Skin epidermis (tissue), 12 donors: ENCODE measurements around the gene RPP40.

Source experiments
- H3K27ac ChIP-seq, 21 experiments: fragments of 200-600 bp; sonication (generic) in 11 of 21; one replicate each; pipeline ENCODE4 v1.5.0; 2020; ENCODE audit warnings: mild to moderate bottlenecking in 3 of 21, inconsistent platforms in 2 of 21, moderate library complexity in 2 of 21
- H3K4me3 ChIP-seq, 7 experiments: fragments of 200-600 bp; sonication (generic) in 2 of 7; one replicate each; pipeline ENCODE4 v1.5.0; 2020; ENCODE audit warnings: inconsistent platforms in 2 of 7, mild to moderate bottlenecking in 2 of 7, moderate library complexity in 1 of 7

The RPP40 gene

DNA sequence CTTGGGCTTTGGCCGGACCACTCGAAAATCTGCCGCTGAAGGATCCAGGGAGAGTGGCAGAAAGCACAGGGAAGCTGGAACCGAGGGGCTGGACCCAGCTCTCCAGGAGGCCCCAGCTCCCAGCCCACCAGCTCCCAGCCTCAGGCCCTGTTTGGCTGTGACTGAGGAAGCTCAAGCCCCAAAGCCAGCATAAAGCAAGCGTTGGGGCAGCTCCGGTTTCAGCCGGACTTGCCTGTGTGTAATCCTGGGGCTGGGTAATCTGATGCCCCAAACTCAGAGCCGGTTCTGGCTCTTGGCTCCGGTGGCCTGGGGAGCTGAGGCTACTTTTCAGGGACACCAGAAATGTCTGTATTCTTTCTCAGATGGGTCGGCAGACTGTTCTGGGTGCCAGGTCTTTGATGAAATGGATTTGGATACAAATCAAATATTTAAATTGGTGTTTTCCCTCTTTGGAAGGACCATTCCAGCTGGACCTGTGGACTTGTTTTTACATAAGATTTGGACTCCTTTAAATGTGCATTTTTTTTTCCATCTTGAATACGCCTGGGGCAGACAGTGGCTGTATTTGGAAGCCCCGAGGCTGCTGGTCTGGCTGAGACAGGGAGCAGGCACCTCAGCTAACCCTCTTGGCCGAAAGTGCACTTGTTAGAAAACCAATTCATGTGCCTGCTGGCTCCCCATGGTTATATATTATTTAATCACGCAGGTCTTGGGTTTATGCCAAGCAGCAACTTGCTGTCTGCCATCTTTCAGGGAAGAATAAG is 29.7 kb downstream of the RPP40 start:
- Histone ChIP-seq H3K27ac (peak overlapping the region in 4 of 21 experiments; percentile 31 to 40 (median 34)), H3K4me3 (no peak overlapping the region)

DNA sequence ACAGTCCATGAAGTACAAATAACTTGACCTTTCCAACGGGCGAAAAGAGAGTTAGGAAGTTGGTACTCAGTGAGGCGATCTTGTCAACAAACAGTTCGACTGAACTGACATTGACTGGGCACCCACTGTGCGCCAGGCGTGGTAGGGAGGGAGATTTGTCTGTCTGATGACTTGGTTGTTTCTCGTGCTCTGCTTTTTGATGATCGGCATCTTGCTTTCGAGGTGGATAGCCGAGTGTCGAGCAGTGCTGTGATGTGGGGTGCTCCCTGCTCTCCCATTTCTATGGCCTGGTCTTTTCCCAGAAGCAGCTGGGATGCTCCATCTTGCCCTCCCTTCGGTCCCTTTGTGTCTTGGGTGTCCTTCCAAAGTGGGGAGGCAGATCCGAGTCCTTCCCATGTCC is 30.4 kb downstream of the RPP40 start:
- Histone ChIP-seq H3K4me3 (no peak overlapping the region), H3K27ac (peak overlapping the region in 1 of 21 experiments; percentile 40)

DNA sequence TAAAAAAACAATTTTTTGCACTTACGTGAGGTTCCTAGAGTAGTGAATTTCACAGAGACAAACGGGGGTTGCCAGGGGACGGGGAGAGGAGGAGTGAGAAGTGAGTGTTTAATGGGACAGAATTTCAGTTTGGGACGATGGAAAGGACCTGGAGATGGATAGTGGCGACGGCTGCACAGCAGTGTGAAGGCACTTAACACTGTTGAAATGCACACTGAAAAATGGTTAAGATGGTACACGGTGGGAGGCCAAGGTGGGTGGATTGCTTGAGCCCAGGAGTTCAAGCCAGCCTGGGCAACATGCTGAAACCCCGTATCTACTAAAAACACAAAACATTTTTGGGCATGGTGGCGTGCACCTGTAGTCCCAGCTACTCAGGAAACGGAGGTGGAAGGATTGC is 31.4 kb downstream of the RPP40 start:
- no peak overlapping the region for H3K27ac ChIP-seq

GRCh38 chr6:4971851-4972250 is 32.0 kb downstream of the RPP40 start:
- no peak overlapping the region for H3K4me3 ChIP-seq

More for the DNA sequence above, 31.4 kb downstream of the RPP40 start:
- no peak overlapping the region for H3K4me3 ChIP-seq

DNA sequence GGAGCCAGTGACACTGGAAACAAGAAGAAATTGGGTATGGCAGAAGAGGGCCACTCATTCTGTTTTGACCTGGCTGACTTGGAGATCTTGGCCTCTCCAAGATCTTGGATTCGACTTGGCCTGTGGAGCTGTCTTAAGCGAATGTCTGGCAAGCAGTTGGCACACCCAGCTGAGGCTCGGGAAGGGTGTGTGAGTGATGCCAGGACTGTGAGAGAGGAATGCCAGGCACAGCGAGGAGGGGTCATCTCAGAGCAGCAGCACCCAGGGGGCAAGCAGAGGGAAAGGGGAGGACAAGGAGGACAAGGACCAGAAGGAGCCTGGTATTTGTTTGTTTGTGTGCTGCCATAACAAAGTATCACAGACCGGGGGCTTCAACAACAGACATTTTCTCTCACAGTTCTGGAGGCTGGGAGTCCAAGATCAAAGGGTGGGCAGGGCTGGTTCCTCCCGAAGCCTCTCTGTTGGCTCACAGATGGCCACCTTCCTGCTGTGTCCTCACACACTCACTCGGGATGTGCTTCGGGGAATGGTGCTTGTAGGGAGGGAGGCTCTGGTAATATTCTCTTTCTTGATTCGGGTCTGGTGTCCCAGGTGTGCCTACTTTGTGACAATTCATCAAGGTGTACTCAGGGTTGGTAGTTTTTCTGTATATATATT is 33.0 kb downstream of the RPP40 start:
- no peak overlapping the region for H3K4me3 ChIP-seq
- no peak overlapping the region for H3K27ac ChIP-seq

More at GRCh38 chr6:4971851-4972250, 32.0 kb downstream of the RPP40 start:
- H3K27ac ChIP-seq, result no peak overlapping the region

- Histone ChIP-seq H3K4me3 (no peak overlapping the region), H3K27ac (no peak overlapping the region)
Observed at GRCh38 chr6:4969609-4970285, 34.1 kb downstream of the RPP40 start.

- H3K27ac ChIP-seq, result no peak overlapping the region
- no peak overlapping the region for H3K4me3 ChIP-seq
Observed at GRCh38 chr6:4967301-4968030, 36.4 kb downstream of the RPP40 start.

- no peak overlapping the region for H3K4me3 ChIP-seq
- H3K27ac ChIP-seq, result no peak overlapping the region
Observed at GRCh38 chr6:4965562-4966389, 38.1 kb downstream of the RPP40 start.

GRCh38 chr6:4964675-4965561 is 38.9 kb downstream of the RPP40 start:
- H3K27ac ChIP-seq, result no peak overlapping the region
- H3K4me3 ChIP-seq, result no peak overlapping the region

DNA sequence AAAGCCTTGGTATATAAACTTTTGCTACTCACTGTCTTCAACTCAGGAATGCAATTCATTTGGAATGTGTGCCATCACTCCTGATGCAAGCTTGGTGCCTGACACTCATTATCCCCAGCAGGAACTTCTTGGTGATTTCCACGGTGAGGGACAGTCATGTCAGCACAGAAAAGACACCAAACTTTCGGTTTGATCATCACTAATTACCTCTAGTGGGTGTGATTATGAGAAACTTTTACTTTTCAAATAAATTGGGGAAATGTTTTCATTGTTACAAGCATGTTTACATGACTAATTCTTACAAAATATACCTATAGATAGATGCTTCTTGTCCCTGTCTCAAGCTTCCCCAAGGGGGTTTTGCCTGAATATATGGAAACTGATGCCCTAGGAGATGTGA is 40.9 kb downstream of the RPP40 start:
- H3K27ac ChIP-seq, result no peak overlapping the region

GRCh38 chr6:4961322-4962168 is 42.3 kb downstream of the RPP40 start:
- H3K27ac ChIP-seq, result no peak overlapping the region
- no peak overlapping the region for H3K4me3 ChIP-seq

More for the DNA sequence above, 40.9 kb downstream of the RPP40 start:
- no peak overlapping the region for H3K4me3 ChIP-seq

DNA sequence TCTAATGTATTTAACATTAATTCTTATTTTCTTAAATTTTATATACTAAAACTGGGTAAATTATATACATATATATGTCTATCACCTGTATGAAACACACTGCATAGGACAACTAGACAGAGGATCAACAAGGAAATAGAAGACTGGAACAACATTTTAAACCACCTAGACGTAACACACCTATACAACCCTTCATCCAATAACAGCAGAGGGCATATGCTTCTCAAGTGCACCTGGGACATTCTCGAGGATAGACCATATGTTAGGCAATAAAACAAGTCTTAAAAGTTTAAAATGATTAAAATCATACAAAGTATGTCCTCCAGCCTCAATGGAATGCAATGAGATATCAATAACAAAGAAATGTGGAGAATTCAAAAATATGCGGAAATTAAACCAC is 45.2 kb downstream of the RPP40 start:
- Histone ChIP-seq H3K4me3 (no peak overlapping the region), H3K27ac (no peak overlapping the region)

DNA sequence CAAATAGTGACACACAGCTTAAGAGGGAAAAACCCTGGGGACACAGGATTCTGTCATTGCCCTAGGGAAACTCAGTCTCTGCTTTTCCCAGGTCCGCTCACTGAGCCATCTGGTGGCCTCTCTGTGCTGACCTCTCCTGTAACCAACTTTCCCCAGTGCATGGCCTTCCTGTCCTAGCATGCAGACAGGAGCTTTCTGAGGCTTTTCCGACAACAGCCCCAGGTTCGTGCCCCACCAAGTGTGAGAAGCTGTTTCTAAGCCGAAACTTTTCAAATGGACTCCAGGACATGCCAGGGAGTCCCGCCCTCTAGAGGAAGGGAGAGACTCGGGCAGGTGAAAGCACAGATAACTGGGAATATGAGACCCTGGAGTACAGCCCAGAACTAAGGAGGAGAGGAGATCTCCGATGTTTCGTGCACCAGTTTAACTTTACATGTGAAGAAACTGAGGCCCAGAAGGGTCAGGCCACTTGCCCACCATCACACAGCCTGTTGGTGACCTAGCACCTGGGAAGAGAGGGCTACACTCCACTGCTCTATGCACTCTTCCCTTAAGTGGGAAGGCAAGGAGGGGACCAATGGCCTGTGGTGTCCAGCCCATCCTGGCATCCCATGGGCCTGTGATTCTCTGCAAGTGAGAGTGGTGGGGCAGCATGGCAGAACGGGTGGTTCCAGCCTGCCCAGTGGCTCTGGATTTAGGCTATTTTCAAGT is 46.2 kb downstream of the RPP40 start:
- H3K27ac ChIP-seq, result no peak overlapping the region
- no peak overlapping the region for H3K4me3 ChIP-seq

- Histone ChIP-seq H3K4me3 (no peak overlapping the region), H3K27ac (no peak overlapping the region)
Observed at GRCh38 chr6:4956625-4957024, 47.2 kb downstream of the RPP40 start.

GRCh38 chr6:4953440-4953839 is 50.4 kb downstream of the RPP40 start:
- Histone ChIP-seq H3K27ac (no peak overlapping the region), H3K4me3 (no peak overlapping the region)

GRCh38 chr6:4950836-4951533 is 52.9 kb downstream of the RPP40 start:
- Histone ChIP-seq H3K27ac (no peak overlapping the region), H3K4me3 (no peak overlapping the region)
